Cardiac muscle cell (in vitro differentiated cells and primary cell): ENCODE results near the gene STK25. TPM values are rescaled to one million over a fixed set of nuclear protein-coding genes. Genes with fewer than 3 reads are reported as not detected.

Source experiments
- DNase-seq, 2 donors: peaks; one replicate each; pipeline versions ENCODE4 v3.0.0 to v3.0.0-alpha.2; 2010 to 2017; ENCODE audit warnings: low read depth in 1 of 2, low spot score in 1 of 2
- H3K27ac ChIP-seq: fragments of 200-600 bp; sonication (generic); 2 replicates; pipeline ENCODE4 v1.5.1; 2016
- H3K27me3 ChIP-seq: fragments of 200-600 bp; sonication (generic); 2 replicates; pipeline ENCODE4 v1.6.0; 2016; ENCODE audit warnings: control low read depth
- H3K36me3 ChIP-seq: fragments of 200-600 bp; sonication (generic); 2 replicates; pipeline ENCODE4 v1.5.1; 2016; ENCODE audit warnings: control low read depth
- H3K4me1 ChIP-seq: fragments of 200-600 bp; sonication (generic); 2 replicates; pipeline ENCODE4 v1.8.1; 2017; ENCODE audit warnings: low read depth, mild to moderate bottlenecking, mixed run types
- H3K4me3 ChIP-seq: fragments of 200-600 bp; sonication (generic); 2 replicates; pipeline ENCODE4 v1.5.1; 2016; ENCODE audit warnings: mild to moderate bottlenecking
- H3K9me3 ChIP-seq: fragments of 200-600 bp; sonication (generic); 2 replicates; pipeline ENCODE4 v1.5.1; 2017; ENCODE audit warnings: low read depth, mild to moderate bottlenecking, control low read depth
- polyA plus RNA-seq: library from polyadenylated mRNA; unstranded; fragments of >200 nt; fragmentation: Nextera tagmentation; extraction: Ambion mirVana; gene quantifications from 2 replicates; pipeline ENCODE4 v1.2.1, GENCODE V29; 2016
- total RNA-seq: library from RNA; depleted of rRNA; stranded (reverse); fragments of >200 nt; gene quantifications from 2 replicates; pipeline ENCODE4 v1.2.3, GENCODE V29; 2016
- TF ChIP-seq, protein P1 (sequence below): IDR thresholded peaks from 2 replicates; pipeline ENCODE4 v1.5.1; 2012; ENCODE audit warnings: low read depth, mild to moderate bottlenecking, low read length

STK25 gene
- total and polyA plus RNA-seq, 2 experiments from 2014 or later = 295 to 422 TPM

DNA sequence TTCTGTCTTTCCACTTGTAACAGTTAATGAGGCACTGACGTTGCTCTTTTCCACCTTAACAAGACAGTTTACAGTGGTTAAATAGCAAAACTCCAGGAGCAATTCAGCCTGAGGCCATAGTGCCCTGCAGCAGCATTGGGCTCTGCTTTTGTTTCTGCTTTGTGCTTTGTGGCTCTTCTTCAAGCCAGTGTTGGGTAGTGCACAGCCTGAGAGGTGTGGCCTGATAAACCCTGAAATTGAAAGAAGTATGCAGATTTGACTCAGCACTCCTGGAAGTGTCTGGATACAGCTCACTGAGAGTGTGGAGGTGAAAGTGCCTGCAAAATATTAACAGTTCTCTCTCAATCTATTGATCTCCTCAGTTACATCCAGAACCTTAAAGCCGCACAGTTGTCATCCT lies 63.0 kb downstream of the STK25 start:
- DNase-seq = no peak
- TF ChIP-seq, protein P1, sequence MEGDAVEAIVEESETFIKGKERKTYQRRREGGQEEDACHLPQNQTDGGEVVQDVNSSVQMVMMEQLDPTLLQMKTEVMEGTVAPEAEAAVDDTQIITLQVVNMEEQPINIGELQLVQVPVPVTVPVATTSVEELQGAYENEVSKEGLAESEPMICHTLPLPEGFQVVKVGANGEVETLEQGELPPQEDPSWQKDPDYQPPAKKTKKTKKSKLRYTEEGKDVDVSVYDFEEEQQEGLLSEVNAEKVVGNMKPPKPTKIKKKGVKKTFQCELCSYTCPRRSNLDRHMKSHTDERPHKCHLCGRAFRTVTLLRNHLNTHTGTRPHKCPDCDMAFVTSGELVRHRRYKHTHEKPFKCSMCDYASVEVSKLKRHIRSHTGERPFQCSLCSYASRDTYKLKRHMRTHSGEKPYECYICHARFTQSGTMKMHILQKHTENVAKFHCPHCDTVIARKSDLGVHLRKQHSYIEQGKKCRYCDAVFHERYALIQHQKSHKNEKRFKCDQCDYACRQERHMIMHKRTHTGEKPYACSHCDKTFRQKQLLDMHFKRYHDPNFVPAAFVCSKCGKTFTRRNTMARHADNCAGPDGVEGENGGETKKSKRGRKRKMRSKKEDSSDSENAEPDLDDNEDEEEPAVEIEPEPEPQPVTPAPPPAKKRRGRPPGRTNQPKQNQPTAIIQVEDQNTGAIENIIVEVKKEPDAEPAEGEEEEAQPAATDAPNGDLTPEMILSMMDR = no peak
- no peak overlapping the region for H3K4me3 ChIP-seq
- H3K27ac ChIP-seq = no peak overlapping the region
- H3K27me3 ChIP-seq = no peaks in the 10 kb centered on the region
- peaks cover 5% of the 10 kb centered on the region for H3K36me3 ChIP-seq
- H3K4me1 ChIP-seq = no peaks in the 10 kb centered on the region
- H3K9me3 ChIP-seq = no peaks in the 10 kb centered on the region

DNA sequence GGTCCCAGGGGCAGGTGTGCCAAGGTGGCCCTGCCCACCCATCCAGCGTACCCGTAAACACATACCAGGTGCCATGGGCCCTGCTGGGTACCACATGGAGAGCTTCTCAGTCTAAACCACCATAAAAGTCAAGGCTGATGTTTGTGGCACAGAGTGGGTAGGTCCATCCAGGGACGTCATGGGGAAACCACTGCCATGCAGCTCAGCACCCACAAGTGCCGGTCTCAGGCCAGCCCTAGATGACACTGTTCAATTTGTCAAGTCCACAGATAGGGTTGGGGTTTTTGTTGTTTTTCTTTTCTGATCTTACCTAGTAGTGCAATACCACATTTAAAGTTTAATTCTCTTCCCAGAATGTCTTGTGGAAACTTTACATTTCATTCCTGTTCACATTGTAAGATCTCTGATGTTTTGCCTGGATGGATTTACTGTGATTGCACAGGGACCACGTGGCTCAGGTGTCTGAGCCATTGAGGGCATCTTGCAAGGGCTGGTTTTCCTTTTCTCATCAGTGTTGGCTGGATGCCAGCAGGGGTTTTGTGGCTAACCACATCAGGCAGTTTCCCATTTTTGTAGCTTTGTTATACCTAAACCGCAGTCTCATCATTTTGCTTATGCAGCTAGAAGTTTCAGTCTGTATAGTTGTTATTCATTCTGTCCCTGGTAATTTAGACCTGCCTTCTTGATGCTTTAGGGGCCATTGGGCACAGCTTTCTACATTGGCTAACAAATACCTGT lies 64.7 kb downstream of the STK25 start:
- Histone ChIP-seq H3K27ac (no peak overlapping the region), H3K36me3 (peaks cover 5% of the 10 kb centered on the region), H3K4me1 (no peaks in the 10 kb centered on the region), H3K4me3 (no peak overlapping the region), H3K9me3 (no peaks in the 10 kb centered on the region), H3K27me3 (no peaks in the 10 kb centered on the region)
- TF ChIP-seq, protein P1 = no peak
- DNase-seq = peak in 1 of 2 donors; percentile 25

Other genes starting within 250 kb of the STK25 start
- 313 and 329 TPM in 2 replicates for gene HDLBP, start 192.9 kb downstream of the STK25 start, total RNA-seq
- 261 and 295 TPM in 2 replicates for gene HDLBP, start 192.9 kb downstream of the STK25 start, polyA plus RNA-seq
- gene SEPTIN2, start 192.7 kb downstream of the STK25 start, total RNA-seq = 334 and 386 TPM in 2 replicates
- gene SEPTIN2, start 192.7 kb downstream of the STK25 start, polyA plus RNA-seq = 627 and 695 TPM in 2 replicates
- gene FARP2, start 152.3 kb downstream of the STK25 start, total RNA-seq = 24.4 and 26.5 TPM in 2 replicates
- gene FARP2, start 152.3 kb downstream of the STK25 start, polyA plus RNA-seq = 26.5 and 32.7 TPM in 2 replicates
- 45.8 and 47.5 TPM in 2 replicates for gene BOK, start 50.2 kb upstream of the STK25 start, total RNA-seq
- 27.2 and 32.2 TPM in 2 replicates for gene BOK, start 50.2 kb upstream of the STK25 start, polyA plus RNA-seq
- gene THAP4, start 128.6 kb upstream of the STK25 start, total RNA-seq = 93.0 and 101 TPM in 2 replicates
- gene THAP4, start 128.6 kb upstream of the STK25 start, polyA plus RNA-seq = 82.0 and 113 TPM in 2 replicates
- 62.4 and 105 TPM in 2 replicates for gene ATG4B, start 129.1 kb upstream of the STK25 start, total RNA-seq
- gene ATG4B, start 129.1 kb upstream of the STK25 start, polyA plus RNA-seq = 110 and 140 TPM in 2 replicates
- gene DTYMK, start 178.2 kb upstream of the STK25 start, total RNA-seq = 31.1 and 47.7 TPM in 2 replicates
- 72.7 and 85.3 TPM in 2 replicates for gene DTYMK, start 178.2 kb upstream of the STK25 start, polyA plus RNA-seq
- 39.4 and 53.6 TPM in 2 replicates for gene ING5, start 193.5 kb upstream of the STK25 start, total RNA-seq
- gene ING5, start 193.5 kb upstream of the STK25 start, polyA plus RNA-seq = 16.3 and 26.3 TPM in 2 replicates
- gene D2HGDH, start 226.0 kb upstream of the STK25 start, total RNA-seq = 19.4 and 26.8 TPM in 2 replicates
- gene D2HGDH, start 226.0 kb upstream of the STK25 start, polyA plus RNA-seq = 23.4 and 24.6 TPM in 2 replicates